ENCODE data around the gene SMYD2.

Gene SMYD2

GRCh38 chr1:214354440-214355148 lies 73.6 kb downstream of the SMYD2 start:
- no peak for TF ChIP-seq CTCF (IDR thresholded peaks at IDR 0.05; ENCODE audit: extremely low read depth, missing control alignments)
- no peak for DNase-seq (ENCODE audit: low spot score)

- no peak for DNase-seq (ENCODE audit: low spot score)
- no peak for TF ChIP-seq CTCF (IDR thresholded peaks at IDR 0.05; ENCODE audit: extremely low read depth, missing control alignments)
Measured at GRCh38 chr1:214360116-214360515, 79.2 kb downstream of the SMYD2 start.

- DNase-seq (ENCODE audit: low spot score), result no peak
- no peak for TF ChIP-seq CTCF (IDR thresholded peaks at IDR 0.05; ENCODE audit: extremely low read depth, missing control alignments)
Measured at GRCh38 chr1:214360525-214361164, 79.7 kb downstream of the SMYD2 start.

- no peak for TF ChIP-seq CTCF (IDR thresholded peaks at IDR 0.05; ENCODE audit: extremely low read depth, missing control alignments)
- DNase-seq (ENCODE audit: low spot score), result no peak
Measured at GRCh38 chr1:214361636-214362035, 80.7 kb downstream of the SMYD2 start.

GRCh38 chr1:214362188-214362882 lies 81.4 kb downstream of the SMYD2 start:
- no peak for DNase-seq (ENCODE audit: low spot score)

GRCh38 chr1:214363386-214363785 lies 82.4 kb downstream of the SMYD2 start:
- no peak for DNase-seq (ENCODE audit: low spot score)
- no peak for TF ChIP-seq CTCF (IDR thresholded peaks at IDR 0.05; ENCODE audit: extremely low read depth, missing control alignments)

More at GRCh38 chr1:214362188-214362882, 81.4 kb downstream of the SMYD2 start:
- TF ChIP-seq CTCF (IDR thresholded peaks at IDR 0.05; ENCODE audit: extremely low read depth, missing control alignments), result no peak

- TF ChIP-seq CTCF (IDR thresholded peaks at IDR 0.05; ENCODE audit: extremely low read depth, missing control alignments), result no peak
- DNase-seq (ENCODE audit: low spot score), result no peak
Measured at GRCh38 chr1:214364386-214364785, 83.4 kb downstream of the SMYD2 start.
